ENCODE data around the gene ATP8B4. TPM values are rescaled to one million over a fixed set of nuclear protein-coding genes. Genes with fewer than 3 reads are reported as not detected.

ATP8B4 gene
- total RNA-seq, 2 experiments from 2014 or later, result 2.7 to 4.2 TPM

DNA sequence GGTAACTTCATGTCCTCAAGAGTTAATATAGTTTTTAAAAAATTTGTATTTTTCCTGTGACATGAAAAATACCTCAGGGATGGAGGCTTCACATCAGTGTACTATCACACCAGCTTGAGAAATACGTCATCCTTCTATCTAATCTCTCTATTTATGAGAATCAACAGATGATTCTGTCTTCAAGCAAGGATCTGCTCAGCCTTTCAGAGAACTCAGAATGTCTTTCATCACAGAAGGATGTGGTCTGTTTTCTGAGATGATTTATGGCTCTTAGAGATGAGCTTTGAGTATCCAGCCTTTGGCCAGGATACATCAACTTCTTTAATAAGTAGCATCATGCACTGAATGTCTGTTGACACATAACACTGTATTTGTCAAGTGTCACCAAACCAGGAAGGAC, 304.3 kb downstream of the ATP8B4 start:
- H3K9me3 Mint-ChIP-seq, result no peaks in the 10 kb centered on the region
- no peaks in the 10 kb centered on the region for H3K4me1 Mint-ChIP-seq (ENCODE audit: low read depth)
- DNase-seq, result no peak
- H3K4me3 Mint-ChIP-seq, result no peak overlapping the region
- ChIA-PET POLR2A (no interaction called here), CTCF (no interaction called here)
- no peaks in the 10 kb centered on the region for H3K36me3 Mint-ChIP-seq
- peaks cover 4% of the 10 kb centered on the region for H3K27me3 Mint-ChIP-seq
- H3K27ac Mint-ChIP-seq, result no peak overlapping the region
- intact Hi-C loops (cut with micrococcal nuclease), result no loop called here

DNA sequence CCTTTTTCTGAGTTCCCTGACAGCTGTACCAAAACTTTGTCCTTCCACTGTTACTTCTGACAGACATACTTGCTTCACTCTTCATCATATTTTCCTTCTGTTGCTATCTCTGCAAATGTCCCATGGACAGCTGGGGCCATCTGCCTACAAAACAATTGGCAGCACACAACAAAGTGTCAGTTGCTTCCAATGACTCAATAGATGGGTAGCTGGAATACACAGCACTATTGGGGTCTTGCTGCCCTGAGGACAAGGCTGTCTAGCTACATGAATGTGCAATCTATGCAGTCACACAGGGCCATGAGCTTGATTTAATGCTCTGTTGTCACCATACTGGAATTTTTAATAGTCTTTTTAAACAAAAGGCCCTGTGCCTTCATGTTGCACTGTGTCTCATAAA, 305.4 kb downstream of the ATP8B4 start:
- intact Hi-C loops (cut with micrococcal nuclease), result no loop called here
- no peaks in the 10 kb centered on the region for H3K36me3 Mint-ChIP-seq
- no peak overlapping the region for H3K27ac Mint-ChIP-seq
- peaks cover 4% of the 10 kb centered on the region for H3K27me3 Mint-ChIP-seq
- no peaks in the 10 kb centered on the region for H3K4me1 Mint-ChIP-seq (ENCODE audit: low read depth)
- ChIA-PET POLR2A (no interaction called here), CTCF (no interaction called here)
- no peak for DNase-seq
- no peaks in the 10 kb centered on the region for H3K9me3 Mint-ChIP-seq
- H3K4me3 Mint-ChIP-seq, result no peak overlapping the region

DNA sequence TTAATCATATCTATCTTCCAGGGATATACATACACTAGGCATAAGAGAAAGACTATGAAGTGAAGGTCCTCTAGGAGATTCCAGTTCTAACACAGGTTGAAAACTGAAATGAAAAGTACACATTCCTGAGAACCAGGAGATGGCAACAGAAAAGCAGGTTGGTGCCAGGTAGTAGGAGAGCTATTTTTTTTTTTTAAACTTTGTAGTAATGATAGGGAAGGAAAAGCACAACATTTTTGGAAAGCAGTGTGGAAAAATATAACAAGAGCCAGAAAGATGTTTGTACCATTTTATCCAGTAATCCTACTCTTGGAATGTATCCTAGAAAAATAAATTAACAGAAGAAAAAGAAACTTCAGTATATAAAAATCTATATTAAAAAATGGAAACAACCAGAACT, 308.3 kb downstream of the ATP8B4 start:
- H3K27ac Mint-ChIP-seq, result no peak overlapping the region
- no peaks in the 10 kb centered on the region for H3K9me3 Mint-ChIP-seq
- DNase-seq, result no peak
- POLR2A ChIA-PET, result no interaction called here
- H3K36me3 Mint-ChIP-seq, result no peaks in the 10 kb centered on the region
- intact Hi-C loops (cut with micrococcal nuclease), result no loop called here
- CTCF ChIA-PET, result no interaction called here
- no peaks in the 10 kb centered on the region for H3K4me1 Mint-ChIP-seq (ENCODE audit: low read depth)
- no peaks in the 10 kb centered on the region for H3K27me3 Mint-ChIP-seq
- H3K4me3 Mint-ChIP-seq, result no peak overlapping the region

GRCh38 chr15:49809894-49810609, 309.0 kb downstream of the ATP8B4 start:
- no peak overlapping the region for H3K27ac Mint-ChIP-seq
- intact Hi-C loops (cut with micrococcal nuclease), result no loop called here
- no peaks in the 10 kb centered on the region for H3K4me1 Mint-ChIP-seq (ENCODE audit: low read depth)
- H3K4me3 Mint-ChIP-seq, result no peak overlapping the region
- H3K27me3 Mint-ChIP-seq, result peaks cover under 1% of the 10 kb centered on the region
- peaks cover under 1% of the 10 kb centered on the region for H3K9me3 Mint-ChIP-seq
- ChIA-PET CTCF (no interaction called here), POLR2A (no interaction called here)
- DNase-seq, result no peak
- no peaks in the 10 kb centered on the region for H3K36me3 Mint-ChIP-seq

DNA sequence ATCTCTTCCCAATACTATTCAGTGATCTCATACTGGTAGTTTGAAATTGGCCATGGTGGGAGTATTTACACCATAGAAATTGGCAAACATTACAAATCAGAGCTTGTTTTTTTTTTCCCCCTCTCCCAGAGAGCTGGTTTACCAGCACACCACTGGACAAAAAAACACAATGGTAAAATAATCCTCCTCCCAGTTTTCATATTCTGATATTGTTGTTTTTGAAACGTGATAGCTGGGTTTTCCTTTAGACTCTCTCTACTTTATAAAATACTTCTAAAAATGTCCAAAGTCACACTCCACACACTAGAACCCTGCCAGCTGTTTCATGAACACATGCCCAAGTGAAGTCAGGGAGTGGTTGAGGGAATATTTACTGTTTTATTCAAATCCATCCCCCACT, 310.7 kb downstream of the ATP8B4 start:
- intact Hi-C loops (cut with micrococcal nuclease), result no loop called here
- peaks cover 3% of the 10 kb centered on the region for H3K27me3 Mint-ChIP-seq
- H3K9me3 Mint-ChIP-seq, result peaks cover 6% of the 10 kb centered on the region
- H3K4me1 Mint-ChIP-seq (ENCODE audit: low read depth), result no peaks in the 10 kb centered on the region
- H3K27ac Mint-ChIP-seq, result no peak overlapping the region
- H3K4me3 Mint-ChIP-seq, result no peak overlapping the region
- DNase-seq, result no peak
- POLR2A ChIA-PET, result no interaction called here
- CTCF ChIA-PET, result no interaction called here
- H3K36me3 Mint-ChIP-seq, result no peaks in the 10 kb centered on the region

Other genes with a start within 250 kb of the ATP8B4 start
- 10 to 100 TPM; 22.5 to 24.3 TPM for gene SLC27A2, start 63.0 kb upstream of the ATP8B4 start, total RNA-seq
- under 1 TPM; 0.55 to 0.87 TPM for gene HDC, start 146.5 kb upstream of the ATP8B4 start, total RNA-seq
- gene GABPB1, start 236.0 kb upstream of the ATP8B4 start, total RNA-seq, result 10 to 100 TPM; 54.1 to 58.2 TPM

Measured in activated CD4-positive, alpha-beta memory T cell treated with anti-CD3 and anti-CD28 coated beads for 36 hours (primary cell).